ENCODE data around the gene SMIM44. TPM values are rescaled to one million over a fixed set of nuclear protein-coding genes. Genes with fewer than 3 reads are reported as not detected.

SMIM44 gene
- total RNA-seq, 1 donor from 2014 or later, result not detected

- DNase-seq, result no peak
Observed at GRCh38 chr19:3433805-3434540, 49.3 kb downstream of the SMIM44 start.

- no peak for DNase-seq
Observed at GRCh38 chr19:3433313-3433712, 49.9 kb downstream of the SMIM44 start.

Small RNA genes lying within 50 kb of the gene (small RNA-seq; reads per million reads assigned to genes)
- not detected for gene RF00212

Other genes starting within 250 kb of the SMIM44 start
- 6.6 TPM for gene NFIC, start 116.9 kb downstream of the SMIM44 start, total RNA-seq
- gene SMIM24, start 2.9 kb downstream of the SMIM44 start, total RNA-seq, result not detected
- 10.6 TPM for gene DOHH, start 17.2 kb upstream of the SMIM44 start, total RNA-seq
- gene FZR1, start 22.9 kb upstream of the SMIM44 start, total RNA-seq, result 42.0 TPM
- not detected for gene TEKTIP1, start 55.7 kb upstream of the SMIM44 start, total RNA-seq
- gene MFSD12, start 74.1 kb upstream of the SMIM44 start, total RNA-seq, result 32.9 TPM
- 9.4 TPM for gene HMG20B, start 89.5 kb upstream of the SMIM44 start, total RNA-seq
- not detected for gene GIPC3, start 102.0 kb upstream of the SMIM44 start, total RNA-seq
- 0.78 TPM for gene TBXA2R, start 123.4 kb upstream of the SMIM44 start, total RNA-seq
- gene CACTIN, start 143.3 kb upstream of the SMIM44 start, total RNA-seq, result 19.8 TPM
- gene PIP5K1C, start 217.0 kb upstream of the SMIM44 start, total RNA-seq, result 19.8 TPM
- not detected for gene TJP3, start 224.9 kb upstream of the SMIM44 start, total RNA-seq

All from occipital lobe (tissue), 3 donors.